Measurements from ENCODE around the gene PLD1.

- TF ChIP-seq CTCF (IDR thresholded peaks at IDR 0.05) (no peak), EP300 (IDR thresholded peaks at IDR 0.05) (no peak), POLR2AphosphoS5 (IDR thresholded peaks at IDR 0.05) (no peak)
Observed at GRCh38 chr3:171812811-171813210, 2.5 kb upstream of the PLD1 start.
